ENCODE data around the gene TMEM74B.

TMEM74B gene

GRCh38 chr20:1195226-1195625, 10.4 kb upstream of the TMEM74B start:
- no peak for DNase-seq (ENCODE audit: low read depth)
- no peak for TF ChIP-seq CTCF (IDR thresholded peaks at IDR 0.05; ENCODE audit: control insufficient read depth, extremely low read depth, insufficient read depth)
- H3K4me3 ChIP-seq (ENCODE audit: low read depth, low read length): no peak overlapping the region

GRCh38 chr20:1191299-1191698, 6.5 kb upstream of the TMEM74B start:
- no peak overlapping the region for H3K4me3 ChIP-seq (ENCODE audit: low read depth, low read length)
- DNase-seq (ENCODE audit: low read depth): no peak
- no peak for TF ChIP-seq CTCF (IDR thresholded peaks at IDR 0.05; ENCODE audit: control insufficient read depth, extremely low read depth, insufficient read depth)

GRCh38 chr20:1190847-1191246, 6.1 kb upstream of the TMEM74B start:
- no peak for TF ChIP-seq CTCF (IDR thresholded peaks at IDR 0.05; ENCODE audit: control insufficient read depth, extremely low read depth, insufficient read depth)
- DNase-seq (ENCODE audit: low read depth): no peak
- H3K4me3 ChIP-seq (ENCODE audit: low read depth, low read length): no peak overlapping the region

- no peak for DNase-seq (ENCODE audit: low read depth)
- TF ChIP-seq CTCF (IDR thresholded peaks at IDR 0.05; ENCODE audit: control insufficient read depth, extremely low read depth, insufficient read depth): no peak
- no peak overlapping the region for H3K4me3 ChIP-seq (ENCODE audit: low read depth, low read length)
These were observed 5.0 kb upstream of the TMEM74B start for GRCh38 chr20:1189827-1190226.

- DNase-seq (ENCODE audit: low read depth): no peak
- no peak for TF ChIP-seq CTCF (IDR thresholded peaks at IDR 0.05; ENCODE audit: control insufficient read depth, extremely low read depth, insufficient read depth)
- H3K4me3 ChIP-seq (ENCODE audit: low read depth, low read length): no peak overlapping the region
These were observed 3.6 kb upstream of the TMEM74B start for GRCh38 chr20:1188347-1188746.

GRCh38 chr20:1187605-1188171, 2.9 kb upstream of the TMEM74B start:
- DNase-seq (ENCODE audit: low read depth): no peak
- no peak overlapping the region for H3K4me3 ChIP-seq (ENCODE audit: low read depth, low read length)
- TF ChIP-seq CTCF (IDR thresholded peaks at IDR 0.05; ENCODE audit: control insufficient read depth, extremely low read depth, insufficient read depth): no peak

GRCh38 chr20:1186367-1186991, 1.7 kb upstream of the TMEM74B start:
- TF ChIP-seq CTCF (IDR thresholded peaks at IDR 0.05; ENCODE audit: control insufficient read depth, extremely low read depth, insufficient read depth): no peak

More at GRCh38 chr20:1186367-1186991, 1.7 kb upstream of the TMEM74B start:
- DNase-seq (ENCODE audit: low read depth): no peak
- no peak overlapping the region for H3K4me3 ChIP-seq (ENCODE audit: low read depth, low read length)

All from LNCaP clone FGC (cell line).